Amniotic stem cell (primary cell): ENCODE data around the gene MRPL19.

Experiments used
- DNase-seq: peaks from one replicate; lab custom pipeline; 2025; lab: John Stamatoyannopoulos, UW

MRPL19 gene

DNA sequence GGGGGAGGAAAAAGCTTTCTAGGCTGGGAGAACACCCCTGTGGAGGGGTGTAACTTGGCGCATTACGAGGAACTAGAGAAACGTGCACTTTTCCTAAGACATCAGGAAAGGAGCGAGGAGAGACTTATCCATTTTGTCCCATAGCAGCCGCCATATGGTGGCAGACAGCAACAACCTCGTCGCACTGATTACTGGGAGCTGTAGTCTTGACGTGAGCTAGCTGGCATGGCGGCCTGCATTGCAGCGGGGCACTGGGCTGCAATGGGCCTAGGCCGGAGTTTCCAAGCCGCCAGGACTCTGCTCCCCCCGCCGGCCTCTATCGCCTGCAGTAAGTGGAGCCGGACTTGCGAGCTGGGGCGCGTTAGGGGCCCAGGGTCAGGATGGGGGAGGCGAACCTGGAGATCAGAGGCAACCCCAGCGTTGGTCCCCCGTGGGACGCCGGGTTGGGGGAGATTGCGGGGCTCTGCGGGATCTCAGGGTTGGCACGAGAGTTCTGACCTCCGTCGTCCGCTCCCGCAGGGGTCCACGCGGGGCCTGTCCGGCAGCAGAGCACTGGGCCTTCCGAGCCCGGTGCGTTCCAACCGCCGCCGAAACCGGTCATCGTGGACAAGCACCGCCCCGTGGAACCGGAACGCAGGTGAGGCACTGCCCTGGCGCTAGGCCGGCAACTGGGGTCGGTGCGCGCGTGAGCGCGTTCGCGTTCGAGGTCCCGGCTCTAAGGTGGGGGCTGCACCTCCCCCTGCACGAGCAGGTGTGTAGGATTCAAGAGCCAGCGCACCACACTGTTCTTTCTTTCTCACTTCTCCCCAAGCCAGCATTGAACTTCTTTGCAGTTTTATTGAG, at the start of gene MRPL19:
Gene MRPL19 (plus strand): TSS at position 201 of the 843 bp plus-strand sequence. CDS start 25 bp downstream, at position 226.
- peak; percentile 77 for DNase-seq

DNA sequence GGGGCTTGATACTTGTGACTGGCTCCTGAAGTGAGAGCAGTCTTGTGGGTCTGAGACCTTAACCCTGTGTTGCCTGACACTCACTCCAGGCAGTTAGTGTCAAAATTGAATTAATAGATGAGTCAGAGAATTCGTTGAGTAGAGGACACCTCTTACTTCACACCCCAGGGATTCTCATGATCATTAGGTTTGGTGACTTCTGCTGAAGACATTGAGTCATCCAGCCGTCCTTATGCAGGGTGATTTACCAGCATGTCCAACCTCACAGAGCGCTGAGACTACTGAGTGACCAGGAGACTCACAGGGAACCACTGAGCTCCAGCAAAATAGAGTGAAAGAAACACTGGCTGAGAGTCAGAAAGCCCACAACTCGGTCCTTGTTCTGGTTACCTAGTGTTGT, 49.8 kb upstream of the MRPL19 start:
- DNase-seq, result no peak

DNA sequence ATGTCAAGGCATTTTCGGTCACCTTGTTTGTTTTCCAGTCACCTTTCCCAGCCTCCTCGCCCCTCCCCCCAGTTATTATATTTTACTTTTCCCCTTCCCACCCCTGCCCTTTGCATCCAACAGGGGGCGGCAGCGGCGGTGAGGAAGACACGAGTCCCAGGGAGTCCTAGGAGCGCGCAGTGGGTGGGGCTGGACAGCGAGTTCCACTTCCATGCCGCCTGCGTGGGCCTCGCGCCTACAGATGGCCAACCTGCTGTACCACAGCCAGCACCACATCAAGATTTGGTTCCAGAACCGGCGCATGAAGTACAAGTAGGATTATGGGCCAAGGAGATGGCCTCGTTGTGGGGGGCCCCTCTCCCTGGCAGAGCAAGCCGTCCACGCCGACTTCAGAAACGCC, 48.6 kb upstream of the MRPL19 start:
- DNase-seq, result no peak

DNA sequence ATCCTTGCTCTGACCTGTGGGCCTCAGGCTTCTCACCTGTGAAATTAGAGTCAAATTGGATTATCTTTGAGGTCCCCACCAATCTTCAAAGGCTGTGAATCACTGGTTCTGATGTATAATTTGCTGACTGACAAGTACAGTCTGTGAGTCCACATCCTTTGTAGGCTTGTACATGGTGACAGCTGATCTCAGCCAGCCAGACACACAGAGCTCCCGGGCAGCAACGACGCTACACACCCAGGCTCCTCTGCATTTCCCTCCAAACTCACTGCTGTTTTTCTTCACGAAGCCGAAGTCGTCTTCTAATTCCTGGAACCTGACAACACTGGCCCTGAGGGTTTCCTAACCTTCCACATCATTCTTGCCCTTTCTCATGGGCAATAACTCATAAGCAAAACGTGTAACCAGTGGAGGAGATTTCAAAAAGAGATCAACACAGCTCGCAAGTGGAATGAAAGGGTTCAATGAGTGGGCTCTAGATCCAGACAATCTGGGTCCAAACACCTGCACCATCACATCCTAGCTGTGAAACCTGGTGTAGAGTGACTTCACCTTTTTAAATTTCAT, 47.9 kb upstream of the MRPL19 start:
- DNase-seq, result no peak

DNA sequence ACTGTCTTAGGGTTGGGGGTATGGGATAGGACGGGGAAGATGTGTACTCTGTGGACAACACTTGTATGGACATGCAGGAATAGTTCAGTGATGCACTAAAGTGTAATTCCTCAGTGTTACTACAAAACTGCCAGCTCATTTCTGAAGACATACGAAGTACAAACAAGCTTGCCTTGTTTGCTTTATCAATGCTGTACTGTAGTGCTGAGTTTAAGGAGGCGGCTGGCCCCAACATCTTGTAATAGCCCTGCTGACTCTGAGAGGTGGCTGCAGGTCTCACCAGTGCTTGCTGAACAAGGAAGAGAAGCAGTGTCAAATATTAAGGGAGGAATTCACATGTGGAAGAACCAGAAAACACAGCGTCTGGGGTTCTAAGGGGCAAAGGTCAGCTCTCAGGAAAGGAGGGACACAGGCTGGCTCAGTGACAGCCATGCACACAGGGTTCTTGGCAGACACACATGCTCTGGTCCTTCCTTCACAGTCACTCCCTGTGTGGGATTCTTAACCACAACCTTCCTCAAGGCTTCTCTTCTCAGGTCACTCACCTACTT, 46.0 kb upstream of the MRPL19 start:
- DNase-seq, result no peak

DNA sequence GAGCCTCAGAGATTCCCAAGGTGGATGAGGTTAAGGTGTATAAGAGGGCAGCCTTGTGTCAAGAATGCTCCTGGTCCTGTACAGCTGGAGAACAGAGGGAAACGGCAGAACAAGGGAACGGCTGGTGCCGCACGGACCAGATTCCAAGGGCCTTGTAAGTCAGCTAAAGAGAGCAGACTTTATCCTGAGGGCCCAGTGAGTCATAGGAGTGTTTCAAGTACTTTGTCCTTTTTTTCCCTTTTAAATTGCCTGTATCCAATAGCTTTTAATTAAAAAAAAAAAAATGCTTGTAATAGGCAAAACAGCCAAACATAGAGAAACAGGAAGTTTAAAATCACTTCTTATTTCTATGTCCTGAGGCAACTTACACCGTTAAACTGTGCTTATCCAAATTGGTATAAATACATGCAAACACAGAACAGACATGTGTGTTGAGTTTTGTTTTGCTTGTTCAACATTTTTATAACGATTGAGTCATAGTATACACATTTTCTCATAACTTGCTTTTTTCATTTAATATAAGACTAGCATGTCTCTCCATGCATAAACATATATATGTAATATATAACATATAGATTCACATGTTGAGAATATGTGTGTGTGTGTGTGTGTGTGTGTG, 43.8 kb upstream of the MRPL19 start:
- DNase-seq, result peak; percentile 89

DNA sequence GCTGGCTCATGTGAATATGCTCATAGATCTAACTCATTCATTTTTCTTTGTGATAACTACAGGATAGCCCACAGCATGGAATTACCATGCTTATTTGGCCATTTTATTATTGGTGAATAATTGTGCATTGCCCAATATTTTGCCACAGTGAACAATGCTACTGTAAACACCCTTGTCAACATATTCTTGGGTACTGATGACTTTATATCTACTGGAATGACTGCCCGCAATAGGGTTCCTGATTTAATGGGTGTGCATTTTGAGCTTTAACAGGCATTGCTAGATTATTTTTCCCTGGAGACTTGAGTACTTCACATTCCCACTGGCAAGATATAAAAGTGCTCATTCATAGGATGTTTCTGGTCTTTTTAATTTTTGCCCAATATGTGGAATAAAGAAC, 43.1 kb upstream of the MRPL19 start:
- no peak for DNase-seq

DNA sequence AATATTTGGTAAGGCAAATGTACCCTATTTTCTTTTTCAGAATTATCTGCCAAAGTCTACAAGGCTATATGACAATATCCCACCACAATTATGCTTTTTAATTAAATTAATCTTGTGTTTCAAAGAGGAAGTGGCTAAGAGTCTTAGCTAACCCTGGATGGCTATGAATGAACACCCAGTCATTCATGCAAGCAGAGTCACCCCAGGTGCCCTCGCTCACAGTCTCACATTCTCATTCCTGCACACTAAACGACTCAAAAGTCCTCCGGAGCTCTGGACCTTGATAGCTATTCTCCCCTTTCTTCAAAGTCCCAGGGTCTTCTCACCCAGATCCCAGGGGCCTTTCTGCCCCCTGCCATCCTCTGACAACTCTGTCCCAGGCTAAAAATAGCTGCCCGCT, 42.1 kb upstream of the MRPL19 start:
- no peak for DNase-seq

DNA sequence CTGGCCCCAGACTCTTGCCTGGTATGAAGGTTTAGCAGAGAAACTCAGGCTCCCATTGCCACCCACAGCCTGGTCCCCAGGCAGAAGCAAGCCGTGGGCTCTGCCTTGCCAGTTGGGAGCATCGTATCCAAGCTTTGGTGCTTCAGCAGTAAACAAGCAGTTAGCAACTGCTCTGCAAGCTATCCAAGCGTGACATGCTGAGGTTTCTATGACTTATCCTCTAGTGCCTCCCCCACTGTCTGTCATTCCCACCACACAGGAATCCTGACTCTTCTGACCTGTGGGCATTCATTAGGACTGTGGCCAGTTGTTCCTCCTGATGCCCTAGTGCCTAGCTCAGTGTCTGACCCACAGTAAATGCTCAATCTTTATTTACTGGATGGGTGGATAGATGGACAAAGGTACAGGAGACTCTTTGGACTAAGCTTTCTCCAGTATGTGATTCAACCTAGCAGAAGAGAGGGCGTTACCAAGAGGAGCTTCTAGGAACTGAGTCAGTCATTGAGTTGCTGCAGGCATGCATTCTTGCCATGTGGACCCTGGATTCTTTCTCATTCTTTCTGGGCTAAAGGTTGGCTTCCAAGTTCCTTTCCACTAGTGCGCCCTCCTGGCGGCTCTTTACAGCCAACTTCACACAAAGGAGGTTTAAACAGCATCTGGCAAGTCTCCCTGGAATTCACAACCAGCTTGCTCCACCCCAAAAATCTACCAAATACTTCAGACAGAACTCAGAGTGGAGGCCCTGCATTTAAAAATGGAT, 40.6 kb upstream of the MRPL19 start:
- peak; percentile 85 for DNase-seq

DNA sequence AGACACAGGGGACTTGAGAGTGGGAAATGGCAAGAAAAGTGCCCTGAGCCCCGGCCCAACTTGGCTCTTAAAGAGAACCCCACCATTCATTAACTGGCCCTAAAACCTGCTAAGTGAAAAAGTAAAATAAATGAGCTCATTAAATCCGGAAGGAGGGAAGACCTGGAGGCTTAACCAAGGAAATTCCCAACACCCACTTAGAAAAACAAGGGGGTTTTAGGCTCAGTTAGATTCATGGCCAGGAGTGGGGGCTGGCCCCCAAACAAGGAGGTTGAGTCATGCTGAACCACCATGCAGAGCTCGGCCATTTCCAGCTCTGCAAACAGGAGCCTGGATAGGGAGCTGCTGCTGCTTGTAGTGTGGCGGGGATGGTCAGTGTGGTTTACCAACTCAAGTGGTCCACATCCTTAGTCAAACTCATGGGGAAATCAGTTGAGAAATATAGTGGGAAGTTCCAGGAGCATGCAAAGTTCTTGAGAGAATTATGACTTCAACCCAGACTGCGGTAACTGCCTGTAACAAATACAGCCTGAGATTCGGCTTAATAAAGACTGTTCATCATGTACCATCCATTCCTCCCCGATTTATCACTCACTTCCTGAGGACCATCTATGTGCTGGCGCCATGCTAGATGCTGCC, 39.7 kb upstream of the MRPL19 start:
- DNase-seq, result no peak

DNA sequence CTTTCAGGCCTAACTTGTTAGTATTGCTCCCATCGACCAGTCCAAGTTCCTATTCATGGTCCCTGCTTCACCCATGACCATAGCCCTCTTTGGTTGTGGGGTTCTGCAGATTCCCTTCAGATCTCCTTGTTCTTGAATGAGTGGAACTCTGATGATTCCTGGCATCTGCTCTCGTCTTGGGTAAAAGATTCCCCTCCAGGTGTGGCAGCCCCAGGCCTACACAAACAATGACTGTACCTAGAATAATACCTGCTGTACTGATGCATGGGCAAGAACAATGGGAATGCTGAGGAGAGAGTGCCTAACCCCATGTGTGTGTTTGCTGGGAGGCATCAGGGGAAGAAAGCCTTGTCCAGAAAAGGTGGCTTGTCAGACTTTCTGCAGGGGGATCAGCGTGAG, 39.2 kb upstream of the MRPL19 start:
- no peak for DNase-seq

DNA sequence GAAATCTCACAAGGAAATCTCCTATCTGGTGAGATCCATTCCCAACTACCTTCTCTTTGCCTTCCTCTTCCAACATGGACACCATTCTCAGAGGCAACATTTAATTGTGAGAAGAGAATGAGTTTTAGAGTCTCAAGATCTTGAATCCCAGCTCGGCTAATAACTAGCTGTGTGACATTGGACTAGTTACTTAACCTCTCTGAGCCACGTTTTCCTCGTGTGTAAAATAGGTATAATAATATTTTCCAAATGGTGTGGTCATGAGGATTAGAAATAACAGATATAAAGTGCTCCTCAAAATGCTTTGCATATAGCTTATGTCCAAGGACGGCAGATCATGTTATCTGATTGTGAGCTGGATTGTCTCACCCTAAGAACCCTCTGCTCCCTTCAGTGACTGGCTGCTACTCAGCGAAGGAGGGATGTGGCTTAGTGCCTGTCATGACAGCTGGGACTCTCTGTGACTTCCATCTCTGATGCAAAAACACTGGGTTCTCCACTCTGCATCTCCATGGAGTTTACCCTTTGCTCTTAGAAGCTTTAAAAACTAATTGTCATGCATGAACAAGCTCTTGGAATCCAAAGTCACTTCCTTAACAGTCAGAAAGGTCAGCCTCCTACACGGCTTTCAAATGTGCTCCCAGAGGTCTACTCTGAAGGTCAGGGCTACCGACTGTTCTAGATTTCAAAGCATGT, 38.4 kb upstream of the MRPL19 start:
- no peak for DNase-seq

DNA sequence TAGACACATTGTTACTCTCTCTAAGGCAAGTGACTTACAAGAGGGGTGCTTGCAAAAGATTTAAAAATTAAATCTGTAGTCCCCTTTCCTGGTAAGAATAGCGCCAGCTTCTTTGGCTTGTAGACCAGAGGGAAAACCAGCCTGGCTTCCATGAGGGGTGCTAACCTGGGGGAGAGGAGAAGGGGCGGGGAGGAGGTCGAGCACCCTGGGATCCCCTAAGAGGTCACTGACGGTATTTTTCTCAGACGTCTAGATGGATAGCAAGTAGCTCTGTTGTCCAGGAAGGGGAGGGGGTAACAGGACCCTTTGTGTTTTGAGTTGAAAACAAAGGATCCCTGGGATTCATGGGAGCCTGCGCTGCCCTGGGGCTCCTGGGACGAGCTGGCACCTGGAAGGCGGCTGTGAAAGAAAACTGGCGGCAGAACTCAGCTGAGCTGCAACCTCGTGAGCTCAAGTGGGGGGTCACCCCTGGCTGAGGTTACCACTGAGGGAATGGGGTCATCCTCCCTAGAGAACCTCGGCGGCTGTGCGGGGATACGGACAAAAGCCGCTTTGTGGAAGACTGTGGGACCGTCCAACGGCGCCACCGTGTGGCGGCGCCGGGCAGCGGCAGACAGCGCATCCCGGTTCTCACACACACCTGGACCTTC, 37.8 kb upstream of the MRPL19 start:
- no peak for DNase-seq

DNA sequence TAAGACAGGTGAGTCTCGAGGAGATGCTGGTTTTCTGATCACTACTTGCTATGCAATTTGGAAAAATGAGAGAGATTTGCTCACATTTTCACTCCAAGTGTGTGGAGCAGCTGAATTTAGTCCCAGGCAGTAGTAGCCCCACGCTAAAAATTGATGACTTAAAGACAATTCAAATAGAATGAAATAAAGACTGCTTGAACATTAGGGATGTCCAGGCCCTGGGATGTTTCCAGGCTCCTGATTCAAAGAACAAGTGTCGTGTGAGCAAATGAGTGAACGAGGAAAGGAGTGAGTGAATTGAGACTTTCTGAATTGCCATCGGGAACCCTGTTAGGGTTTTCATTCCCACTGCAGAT, 37.3 kb upstream of the MRPL19 start:
- no peak for DNase-seq

DNA sequence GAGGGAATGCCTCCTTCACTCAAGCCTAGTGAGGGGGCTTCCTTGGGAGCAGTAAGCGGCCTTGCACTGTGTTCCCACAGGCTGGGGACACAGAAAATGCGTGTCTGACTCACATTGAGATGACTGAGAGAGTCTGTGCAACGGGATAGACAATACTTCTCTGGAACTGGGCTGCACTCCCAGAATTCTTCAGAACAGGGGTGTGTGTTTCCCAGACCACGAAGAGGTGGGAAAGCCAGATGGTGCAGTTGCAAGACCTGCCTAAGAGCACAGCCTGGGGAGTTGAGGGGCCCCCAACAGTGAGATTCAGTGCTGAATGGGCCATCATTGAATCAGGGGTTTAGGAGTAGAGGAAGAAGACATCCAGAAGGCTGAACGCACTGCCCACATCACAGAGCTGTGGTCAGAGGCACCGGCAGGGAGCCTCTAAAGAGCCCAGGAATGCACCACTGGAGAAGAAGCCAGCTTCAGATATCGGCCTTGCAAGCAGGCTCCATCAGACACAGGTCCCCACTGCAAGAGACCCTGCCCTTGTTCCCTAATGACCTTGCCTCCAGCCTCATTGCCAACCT, 36.6 kb upstream of the MRPL19 start:
- DNase-seq, result no peak

DNA sequence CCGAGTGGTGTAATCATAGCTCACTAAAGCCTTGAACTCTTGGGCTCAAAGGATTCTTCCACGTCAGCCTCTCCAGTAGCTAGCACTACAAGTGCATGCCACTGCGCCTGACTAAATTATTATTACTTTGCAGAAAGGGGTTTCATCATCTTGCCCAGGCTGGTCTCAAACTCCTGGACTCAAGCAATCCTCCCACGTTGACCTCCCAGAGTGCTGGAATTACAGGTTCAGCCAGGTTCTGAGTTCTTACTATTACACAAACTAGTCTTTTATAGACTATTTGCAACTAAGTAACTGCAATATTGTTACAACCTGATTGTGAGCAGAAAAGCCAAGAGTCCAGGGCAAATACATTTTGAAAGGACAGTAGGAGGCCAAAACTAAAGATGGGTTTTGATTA, 35.9 kb upstream of the MRPL19 start:
- no peak for DNase-seq

DNA sequence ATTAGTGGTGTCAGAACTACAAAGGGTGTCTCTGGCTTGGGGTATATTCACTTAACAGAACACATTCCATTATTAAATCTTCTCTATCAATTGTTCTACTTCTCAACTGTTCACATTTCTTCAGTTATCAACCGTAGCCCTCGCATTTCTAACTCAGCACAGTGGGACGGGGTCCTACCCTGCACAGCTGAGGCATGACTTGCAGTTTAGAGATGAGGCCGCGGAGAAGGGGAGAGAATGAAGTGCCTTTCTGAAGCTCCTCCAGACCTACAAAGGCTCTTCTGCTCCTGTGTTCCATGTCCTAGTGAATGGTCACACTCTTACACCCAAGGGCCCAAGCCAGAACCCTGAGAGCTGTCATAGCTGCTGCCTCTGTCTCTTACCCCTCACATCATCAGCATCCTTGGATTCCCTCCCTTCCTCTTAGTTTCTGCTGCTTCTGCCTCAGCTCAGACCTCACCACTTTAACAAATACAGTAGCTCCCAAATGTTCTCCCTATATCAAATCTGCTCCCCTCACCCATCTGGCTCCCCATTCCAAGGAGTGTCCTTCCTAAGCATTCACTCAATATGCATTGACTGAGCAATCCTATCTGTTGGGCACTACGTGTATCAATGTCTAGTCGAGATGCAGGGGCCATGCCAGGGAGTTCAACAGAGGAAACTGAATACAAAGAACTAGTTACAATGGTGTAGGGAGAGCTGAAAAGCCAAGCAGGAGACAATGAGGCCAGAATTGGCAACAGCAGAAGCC, 34.3 kb upstream of the MRPL19 start:
- DNase-seq, result no peak

DNA sequence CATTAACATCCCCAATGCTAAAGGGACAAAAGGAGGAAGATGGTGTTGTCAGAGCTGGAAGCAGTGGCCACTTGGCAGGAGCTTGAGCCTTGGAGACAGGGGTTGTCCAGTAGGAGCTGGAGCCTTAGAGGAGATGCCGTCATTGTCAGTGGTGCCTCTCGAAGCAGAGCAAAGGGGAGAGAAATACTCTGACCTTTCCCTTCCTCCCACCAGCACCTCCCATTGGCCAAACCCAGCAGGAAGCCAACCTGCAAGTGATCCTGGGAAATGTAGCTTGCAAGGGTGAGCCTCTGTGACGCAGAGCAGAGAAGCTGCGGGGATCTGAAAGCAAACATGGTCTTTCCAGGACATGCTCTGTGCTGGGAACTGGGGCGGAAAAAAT, 33.7 kb upstream of the MRPL19 start:
- DNase-seq, result no peak

DNA sequence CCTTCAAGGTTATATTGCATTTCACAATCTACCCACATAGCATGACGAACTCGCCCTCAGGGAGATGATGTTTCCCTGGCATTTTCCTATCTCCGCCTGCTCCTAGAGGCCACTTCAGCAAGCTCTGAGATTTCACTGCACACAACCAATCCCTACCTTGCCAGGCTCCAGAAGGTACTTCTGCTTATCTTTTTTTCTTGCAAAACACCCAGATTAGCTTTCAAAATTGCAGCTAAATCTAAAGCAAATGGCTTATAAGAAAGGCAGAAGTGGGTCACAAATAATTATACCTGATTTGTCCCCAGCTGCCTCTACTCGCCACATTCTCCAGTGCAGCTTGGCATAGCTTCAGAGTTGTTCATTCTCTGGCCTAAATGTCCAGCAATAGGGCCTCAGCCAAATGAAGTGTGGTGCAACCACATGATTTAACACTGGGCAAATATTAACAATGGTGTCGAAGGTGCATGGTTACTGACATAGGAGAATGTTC, 32.4 kb upstream of the MRPL19 start:
- no peak for DNase-seq

DNA sequence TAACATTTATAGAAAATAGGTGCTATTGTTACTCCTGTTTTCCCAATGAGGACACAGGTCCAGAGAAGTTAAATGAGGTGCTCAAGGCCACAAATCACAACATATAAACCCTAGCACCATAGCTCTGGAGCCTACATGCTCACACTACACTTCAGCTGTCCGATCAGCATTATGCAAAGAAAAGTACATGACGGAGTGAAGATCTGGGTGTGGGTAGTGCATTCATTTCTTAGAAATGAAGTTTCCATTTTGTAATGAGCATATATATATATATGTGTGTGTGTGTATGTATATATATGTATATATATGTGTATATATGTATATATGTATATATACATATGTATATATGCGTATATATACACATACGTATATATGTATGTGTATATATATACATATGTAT, 30.2 kb upstream of the MRPL19 start:
- DNase-seq, result no peak
